GM19463 (cell line): Measurements from ENCODE around the gene ELF2.
"Not testable (repeated sequence)": the region's sequence is repeated elsewhere in the genome, so short reads cannot be mapped to it uniquely, and the experiment has no call there.

Experiments used
- ATAC-seq: cut with Tn5 transposase; IDR thresholded peaks from one replicate; pipeline ENCODE4 v1.9.1; 2021; ENCODE audit warnings: mild to moderate bottlenecking, moderate library complexity; ENCODE audit not compliant: unreplicated experiment

Gene ELF2

GRCh38 chr4:139144911-139145551 is 32.0 kb downstream of the ELF2 start:
- ATAC-seq, result no peak

GRCh38 chr4:139144161-139144859 is 32.7 kb downstream of the ELF2 start:
- no peak for ATAC-seq

GRCh38 chr4:139142980-139143379 is 34.0 kb downstream of the ELF2 start:
- ATAC-seq, result peak; percentile 30

GRCh38 chr4:139142087-139142486 is 34.9 kb downstream of the ELF2 start:
- peak; percentile 87 for ATAC-seq

GRCh38 chr4:139137763-139138162 is 39.3 kb downstream of the ELF2 start:
- ATAC-seq, result no peak

- ATAC-seq, result no peak
Observed at GRCh38 chr4:139134403-139134802, 42.6 kb downstream of the ELF2 start.

GRCh38 chr4:139131209-139131870 is 45.7 kb downstream of the ELF2 start:
- no peak for ATAC-seq

- ATAC-seq, result no peak
Observed at GRCh38 chr4:139129206-139129605, 47.8 kb downstream of the ELF2 start.

GRCh38 chr4:139126898-139127297 is 50.1 kb downstream of the ELF2 start:
- no peak for ATAC-seq

GRCh38 chr4:139123910-139124309 is 53.1 kb downstream of the ELF2 start:
- no peak for ATAC-seq

GRCh38 chr4:139118365-139118764 is 58.7 kb downstream of the ELF2 start:
- ATAC-seq, result no peak

- no peak for ATAC-seq
Observed at GRCh38 chr4:139115226-139115625, 61.8 kb downstream of the ELF2 start.

GRCh38 chr4:139114795-139115194 is 62.2 kb downstream of the ELF2 start:
- ATAC-seq, result not testable (repeated sequence)

GRCh38 chr4:139112650-139113049 is 64.4 kb downstream of the ELF2 start:
- no peak for ATAC-seq

GRCh38 chr4:139108567-139109128 is 68.4 kb downstream of the ELF2 start:
- ATAC-seq, result no peak

- ATAC-seq, result peak; percentile 96
Observed at GRCh38 chr4:139099366-139099982, 77.5 kb downstream of the ELF2 start.

- no peak for ATAC-seq
Observed at GRCh38 chr4:139092271-139092670, 84.7 kb downstream of the ELF2 start.

- no peak for ATAC-seq
Observed at GRCh38 chr4:139085141-139085540, 91.9 kb downstream of the ELF2 start.

- no peak for ATAC-seq
Observed at GRCh38 chr4:139084804-139085093, 92.3 kb downstream of the ELF2 start.

GRCh38 chr4:139083956-139084803 is 92.8 kb downstream of the ELF2 start:
- ATAC-seq, result peak; percentile 60

- ATAC-seq, result peak; percentile 20
Observed at GRCh38 chr4:139083607-139083955, 93.4 kb downstream of the ELF2 start.
